Loucy (cell line): Measurements from ENCODE around the gene ZNRF1.

Experiments
- H2AFZ ChIP-seq: fragments of 200-600 bp; sonication (generic); 2 replicates; pipeline ENCODE4 v1.6.0; 2016; ENCODE audit warnings: antibody characterized with exemption, mild to moderate bottlenecking, low read length, moderate library complexity
- H3F3A ChIP-seq: fragments of 200-600 bp; 2 replicates; pipeline ENCODE4 v1.6.0; 2016; ENCODE audit warnings: antibody characterized with exemption, low read depth, mild to moderate bottlenecking
- H3K27me3 ChIP-seq: fragments of 200-600 bp; sonication (generic); 2 replicates; pipeline ENCODE4 v1.6.1; 2014; ENCODE audit warnings: low read length, mild to moderate bottlenecking; ENCODE audit not compliant: insufficient read depth, poor library complexity, severe bottlenecking
- H3K36me3 ChIP-seq: fragments of 200-600 bp; sonication (generic); 2 replicates; pipeline ENCODE4 v1.6.1; 2016; ENCODE audit warnings: low read length; ENCODE audit not compliant: insufficient read depth
- H3K4me1 ChIP-seq: fragments of 200-600 bp; sonication (generic); 2 replicates; pipeline ENCODE4 v1.5.1; 2014; ENCODE audit warnings: low read length, mild to moderate bottlenecking; ENCODE audit not compliant: insufficient read depth, poor library complexity, severe bottlenecking
- H3K4me2 ChIP-seq: fragments of 200-600 bp; sonication (generic); 2 replicates; pipeline ENCODE4 v1.6.0; 2014; ENCODE audit warnings: antibody characterized with exemption, low read length, low read depth, mild to moderate bottlenecking; ENCODE audit not compliant: poor library complexity, severe bottlenecking
- H3K4me3 ChIP-seq: fragments of 200-600 bp; sonication (generic); 2 replicates; pipeline ENCODE4 v1.5.1; 2014; ENCODE audit warnings: low read length, mild to moderate bottlenecking, mixed read lengths; ENCODE audit not compliant: poor library complexity, severe bottlenecking
- H3K79me2 ChIP-seq: fragments of 200-600 bp; sonication (generic); 2 replicates; pipeline ENCODE4 v1.6.1; 2014; ENCODE audit warnings: low read length; ENCODE audit not compliant: insufficient read depth
- H3K9ac ChIP-seq: fragments of 200-600 bp; sonication (generic); 2 replicates; pipeline ENCODE4 v1.6.0; 2014; ENCODE audit warnings: mild to moderate bottlenecking, low read depth, low read length, moderate library complexity; ENCODE audit not compliant: poor library complexity, severe bottlenecking
- H3K9me2 ChIP-seq: fragments of 200-600 bp; sonication (generic); replicated peaks from 2 replicates; pipeline ENCODE4 v1.6.1; 2016; ENCODE audit warnings: low read depth, low read length, mixed read lengths
- H3K9me3 ChIP-seq: fragments of 200-600 bp; sonication (generic); 2 replicates; pipeline ENCODE4 v1.6.1; 2014; ENCODE audit warnings: mild to moderate bottlenecking, antibody characterized with exemption, low read length, low read depth; ENCODE audit not compliant: insufficient read depth
- H4K20me1 ChIP-seq: fragments of 200-600 bp; sonication (generic); 2 replicates; pipeline ENCODE4 v1.6.0; 2014; ENCODE audit warnings: antibody characterized with exemption, low read length, mild to moderate bottlenecking; ENCODE audit not compliant: insufficient read depth, poor library complexity, severe bottlenecking
- EZH2phosphoT487 ChIP-seq: fragments of 200-600 bp; IDR thresholded peaks from 2 replicates; pipeline ENCODE4 v1.6.1; 2018; ENCODE audit warnings: antibody characterized with exemption, mild to moderate bottlenecking, moderate library complexity, borderline replicate concordance
- TF ChIP-seq, protein P1 (sequence below): fragments of 200-600 bp; sonication (generic); conservative IDR thresholded peaks from 2 replicates; pipeline ENCODE4 v1.5.1; 2014; ENCODE audit warnings: mild to moderate bottlenecking, antibody characterized with exemption, low read length

ZNRF1 gene

DNA sequence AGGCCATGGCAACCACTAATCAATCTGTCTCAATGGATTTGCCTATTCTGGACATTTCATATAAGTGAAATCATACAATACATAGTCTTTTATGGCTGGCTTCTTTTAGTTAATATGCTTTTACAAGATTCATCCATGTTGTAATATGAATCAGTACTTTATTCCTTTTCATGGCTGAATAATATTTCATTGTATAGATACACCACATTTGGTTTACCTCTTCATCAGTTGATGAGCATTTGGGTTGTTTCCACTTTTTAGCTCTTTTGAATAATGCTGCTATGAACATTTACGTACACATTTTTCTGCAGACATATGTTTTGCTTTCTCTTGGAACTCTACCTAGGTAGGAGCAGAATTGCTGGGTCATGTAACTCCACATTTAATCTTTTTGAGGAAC, 2.8 kb upstream of the ZNRF1 start:
- H3K4me3 ChIP-seq, result no peak overlapping the region
- peaks cover 17% of the 10 kb centered on the region for H3K27me3 ChIP-seq
- H3K36me3 ChIP-seq, result no peaks in the 10 kb centered on the region
- H3F3A ChIP-seq, result no peaks in the 10 kb centered on the region
- H3K9me3 ChIP-seq, result no peaks in the 10 kb centered on the region
- H3K9ac ChIP-seq, result no peak overlapping the region
- peaks cover 19% of the 10 kb centered on the region for H3K79me2 ChIP-seq
- no peak overlapping the region for H3K4me2 ChIP-seq
- H2AFZ ChIP-seq, result no peak overlapping the region
- no peaks in the 10 kb centered on the region for H3K9me2 ChIP-seq
- TF ChIP-seq, protein P1, sequence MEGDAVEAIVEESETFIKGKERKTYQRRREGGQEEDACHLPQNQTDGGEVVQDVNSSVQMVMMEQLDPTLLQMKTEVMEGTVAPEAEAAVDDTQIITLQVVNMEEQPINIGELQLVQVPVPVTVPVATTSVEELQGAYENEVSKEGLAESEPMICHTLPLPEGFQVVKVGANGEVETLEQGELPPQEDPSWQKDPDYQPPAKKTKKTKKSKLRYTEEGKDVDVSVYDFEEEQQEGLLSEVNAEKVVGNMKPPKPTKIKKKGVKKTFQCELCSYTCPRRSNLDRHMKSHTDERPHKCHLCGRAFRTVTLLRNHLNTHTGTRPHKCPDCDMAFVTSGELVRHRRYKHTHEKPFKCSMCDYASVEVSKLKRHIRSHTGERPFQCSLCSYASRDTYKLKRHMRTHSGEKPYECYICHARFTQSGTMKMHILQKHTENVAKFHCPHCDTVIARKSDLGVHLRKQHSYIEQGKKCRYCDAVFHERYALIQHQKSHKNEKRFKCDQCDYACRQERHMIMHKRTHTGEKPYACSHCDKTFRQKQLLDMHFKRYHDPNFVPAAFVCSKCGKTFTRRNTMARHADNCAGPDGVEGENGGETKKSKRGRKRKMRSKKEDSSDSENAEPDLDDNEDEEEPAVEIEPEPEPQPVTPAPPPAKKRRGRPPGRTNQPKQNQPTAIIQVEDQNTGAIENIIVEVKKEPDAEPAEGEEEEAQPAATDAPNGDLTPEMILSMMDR, result no peak
- no peak for TF ChIP-seq EZH2phosphoT487
- H4K20me1 ChIP-seq, result peaks cover 16% of the 10 kb centered on the region
- H3K4me1 ChIP-seq, result peaks cover 2% of the 10 kb centered on the region

DNA sequence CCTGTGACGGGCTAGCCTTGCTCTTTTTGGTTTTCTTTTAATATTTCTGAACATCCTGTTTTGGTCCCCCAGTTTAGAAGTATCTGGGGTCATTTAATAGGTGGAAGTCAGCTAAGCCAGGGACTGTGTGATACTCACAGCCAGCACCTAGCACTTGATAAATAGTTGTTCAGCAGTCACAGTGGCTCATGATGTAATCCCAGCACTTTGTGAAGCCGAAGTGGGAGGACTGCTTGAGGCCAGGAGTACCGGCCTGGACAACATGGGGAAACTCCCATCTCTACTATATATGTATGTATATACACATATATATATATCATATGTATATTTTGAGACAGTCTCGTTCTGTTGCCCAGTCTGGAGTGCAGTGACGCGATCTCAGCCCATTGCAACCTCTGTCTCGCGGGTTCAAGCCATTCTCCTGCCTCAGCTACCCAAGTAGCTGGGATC, 1.8 kb upstream of the ZNRF1 start:
- Histone ChIP-seq H3K4me2 (no peak overlapping the region), H4K20me1 (peaks cover 27% of the 10 kb centered on the region), H3K9me3 (no peaks in the 10 kb centered on the region), H2AFZ (no peak overlapping the region), H3K4me1 (peaks cover 11% of the 10 kb centered on the region), H3F3A (no peaks in the 10 kb centered on the region), H3K27me3 (peaks cover 23% of the 10 kb centered on the region), H3K4me3 (no peak overlapping the region), H3K9ac (no peak overlapping the region), H3K36me3 (no peaks in the 10 kb centered on the region), H3K9me2 (no peaks in the 10 kb centered on the region), H3K79me2 (peaks cover 30% of the 10 kb centered on the region)
- TF ChIP-seq, protein P1, result no peak
- no peak for TF ChIP-seq EZH2phosphoT487

DNA sequence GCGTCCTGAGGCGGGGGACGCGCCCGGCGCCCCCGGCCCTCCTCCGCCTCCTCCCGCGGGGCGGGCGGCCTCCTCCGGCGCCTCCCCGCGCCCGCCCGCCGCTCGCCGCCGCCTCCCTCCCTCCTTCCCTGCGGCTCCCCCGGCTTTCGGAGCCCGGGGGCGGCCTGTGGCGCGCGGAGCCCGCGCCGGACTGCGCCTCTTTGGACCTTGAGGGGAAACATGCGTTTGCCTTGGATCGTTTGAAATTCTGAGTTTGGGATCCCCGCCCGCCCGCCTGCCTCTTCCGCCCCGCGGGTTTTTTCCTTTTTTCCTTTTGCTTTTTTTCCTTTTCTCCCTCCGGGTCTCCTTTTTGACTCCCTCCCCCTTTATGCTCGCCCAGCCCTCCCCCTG, 390 bp downstream of the ZNRF1 start:
- Histone ChIP-seq H3K79me2 (peaks cover 51% of the 10 kb centered on the region), H2AFZ (no peak overlapping the region), H3K36me3 (peaks cover 14% of the 10 kb centered on the region; the same call in 1 of the 2 replicates), H3F3A (no peaks in the 10 kb centered on the region), H3K27me3 (peaks cover 23% of the 10 kb centered on the region), H3K4me1 (peaks cover 20% of the 10 kb centered on the region), H3K9me2 (no peaks in the 10 kb centered on the region), H3K4me3 (peak overlapping the region; percentile 100), H3K9me3 (no peaks in the 10 kb centered on the region), H4K20me1 (peaks cover 49% of the 10 kb centered on the region), H3K9ac (peak overlapping the region; percentile 99), H3K4me2 (peak overlapping the region; percentile 86)
- TF ChIP-seq EZH2phosphoT487, result no peak
- TF ChIP-seq, protein P1, result no peak
